ENCODE data around the gene MRPS23. TPM values are rescaled to one million over a fixed set of nuclear protein-coding genes. Genes with fewer than 3 reads are reported as not detected.

Gene MRPS23
- total and polyA plus RNA-seq, 2 of the 13 experiments (the other 11 are each of a cell fraction or from before 2014, with no cell fraction given): 63.2 to 181 TPM

GRCh38 chr17:57868910-57869616 is 19.2 kb upstream of the MRPS23 start (continued):
- TF ChIP-seq U2AF2 (IDR thresholded peaks at IDR 0.05; ENCODE audit: low read depth, low read length): no peak
- no peak for TF ChIP-seq ZNF549 (CRISPR knock-in tag; IDR thresholded peaks at IDR 0.05)
- 0 out of 2 replicates have a peak, but pooled peaks have one; percentile 17 for TF ChIP-seq SPEN (CRISPR knock-in tag; IDR thresholded peaks at IDR 0.05; ENCODE audit: low read depth)
- no peak for TF ChIP-seq POLR2G (IDR thresholded peaks at IDR 0.05; ENCODE audit: low read depth, low read length)
- TF ChIP-seq PHF20 (CRISPR knock-in tag; IDR thresholded peaks at IDR 0.05): no peak
- TF ChIP-seq ELF1 (CRISPR knock-in tag; IDR thresholded peaks at IDR 0.05): no peak
- no peak for TF ChIP-seq ZBED4 (CRISPR knock-in tag; IDR thresholded peaks at IDR 0.05; ENCODE audit: borderline replicate concordance)
- no peak for TF ChIP-seq KMT2A (CRISPR knock-in tag; IDR thresholded peaks at IDR 0.05)
- no peak for TF ChIP-seq PRMT3 (CRISPR knock-in tag; IDR thresholded peaks at IDR 0.05; ENCODE audit: borderline replicate concordance, low read depth)
- TF ChIP-seq, protein P1, sequence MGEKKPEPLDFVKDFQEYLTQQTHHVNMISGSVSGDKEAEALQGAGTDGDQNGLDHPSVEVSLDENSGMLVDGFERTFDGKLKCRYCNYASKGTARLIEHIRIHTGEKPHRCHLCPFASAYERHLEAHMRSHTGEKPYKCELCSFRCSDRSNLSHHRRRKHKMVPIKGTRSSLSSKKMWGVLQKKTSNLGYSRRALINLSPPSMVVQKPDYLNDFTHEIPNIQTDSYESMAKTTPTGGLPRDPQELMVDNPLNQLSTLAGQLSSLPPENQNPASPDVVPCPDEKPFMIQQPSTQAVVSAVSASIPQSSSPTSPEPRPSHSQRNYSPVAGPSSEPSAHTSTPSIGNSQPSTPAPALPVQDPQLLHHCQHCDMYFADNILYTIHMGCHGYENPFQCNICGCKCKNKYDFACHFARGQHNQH (CRISPR knock-in tag; IDR thresholded peaks at IDR 0.05): no peak
- TF ChIP-seq ATF7 (IDR thresholded peaks at IDR 0.05): peak; percentile 16; the same call in 1 of the 2 replicates
- no peak for TF ChIP-seq ATF7 (CRISPR knock-in tag; IDR thresholded peaks at IDR 0.05)
- peak; percentile 24; the same call in 1 of the 2 replicates for TF ChIP-seq ZNF263 (CRISPR knock-in tag; IDR thresholded peaks at IDR 0.05)
- peak; percentile 6 for TF ChIP-seq TEAD3 (CRISPR knock-in tag; optimal IDR thresholded peaks at IDR 0.05; ENCODE audit: borderline replicate concordance)
- TF ChIP-seq SATB2 (CRISPR knock-in tag; IDR thresholded peaks at IDR 0.05): no peak
- no peak for TF ChIP-seq ZBTB34 (CRISPR knock-in tag; IDR thresholded peaks at IDR 0.05)
- no peak for TF ChIP-seq ZNF484 (CRISPR knock-in tag; IDR thresholded peaks at IDR 0.05; ENCODE audit: borderline replicate concordance, low read depth)
- no peak for TF ChIP-seq NFIC (IDR thresholded peaks at IDR 0.05; ENCODE audit: low read length)
- no peak for TF ChIP-seq ERF (CRISPR knock-in tag; IDR thresholded peaks at IDR 0.05)
- TF ChIP-seq KLF13 (CRISPR knock-in tag; IDR thresholded peaks at IDR 0.05): peak; percentile 62; the same call in 1 of the 2 replicates

Measured in HepG2 (cell line).